ENCODE measurements around the gene SMARCAD1. TPM values are rescaled to one million over a fixed set of nuclear protein-coding genes. Genes with fewer than 3 reads are reported as not detected.

Gene SMARCAD1
- total and polyA plus RNA-seq, 9 of the 15 experiments (the other 6 are each of a cell fraction or from before 2014, with no cell fraction given): 11.2 to 52.2 (median 34.6) TPM

DNA sequence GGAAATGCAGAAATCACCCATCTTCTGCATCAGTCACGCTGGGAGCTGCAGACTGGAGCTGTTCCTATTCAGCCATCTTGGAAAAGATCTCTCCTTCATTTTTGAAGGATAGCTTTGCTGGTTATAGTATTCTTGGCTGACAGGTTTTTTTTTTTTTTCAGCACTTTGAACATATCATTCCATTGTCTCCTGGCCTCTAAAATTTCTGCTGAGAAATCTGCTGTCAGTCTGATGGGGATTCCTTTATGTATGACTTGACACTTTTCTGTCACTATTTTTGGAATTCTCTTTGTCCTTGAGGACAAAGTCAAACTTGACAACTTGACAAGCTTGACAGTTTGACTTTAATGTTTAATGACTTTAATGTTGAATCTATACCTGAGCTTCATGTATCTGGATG lies 118.2 kb downstream of the SMARCAD1 start (continued):
- no peak for TF ChIP-seq FOXP4 (CRISPR knock-in tag; IDR thresholded peaks at IDR 0.05; ENCODE audit: borderline replicate concordance)
- TF ChIP-seq, protein P1, sequence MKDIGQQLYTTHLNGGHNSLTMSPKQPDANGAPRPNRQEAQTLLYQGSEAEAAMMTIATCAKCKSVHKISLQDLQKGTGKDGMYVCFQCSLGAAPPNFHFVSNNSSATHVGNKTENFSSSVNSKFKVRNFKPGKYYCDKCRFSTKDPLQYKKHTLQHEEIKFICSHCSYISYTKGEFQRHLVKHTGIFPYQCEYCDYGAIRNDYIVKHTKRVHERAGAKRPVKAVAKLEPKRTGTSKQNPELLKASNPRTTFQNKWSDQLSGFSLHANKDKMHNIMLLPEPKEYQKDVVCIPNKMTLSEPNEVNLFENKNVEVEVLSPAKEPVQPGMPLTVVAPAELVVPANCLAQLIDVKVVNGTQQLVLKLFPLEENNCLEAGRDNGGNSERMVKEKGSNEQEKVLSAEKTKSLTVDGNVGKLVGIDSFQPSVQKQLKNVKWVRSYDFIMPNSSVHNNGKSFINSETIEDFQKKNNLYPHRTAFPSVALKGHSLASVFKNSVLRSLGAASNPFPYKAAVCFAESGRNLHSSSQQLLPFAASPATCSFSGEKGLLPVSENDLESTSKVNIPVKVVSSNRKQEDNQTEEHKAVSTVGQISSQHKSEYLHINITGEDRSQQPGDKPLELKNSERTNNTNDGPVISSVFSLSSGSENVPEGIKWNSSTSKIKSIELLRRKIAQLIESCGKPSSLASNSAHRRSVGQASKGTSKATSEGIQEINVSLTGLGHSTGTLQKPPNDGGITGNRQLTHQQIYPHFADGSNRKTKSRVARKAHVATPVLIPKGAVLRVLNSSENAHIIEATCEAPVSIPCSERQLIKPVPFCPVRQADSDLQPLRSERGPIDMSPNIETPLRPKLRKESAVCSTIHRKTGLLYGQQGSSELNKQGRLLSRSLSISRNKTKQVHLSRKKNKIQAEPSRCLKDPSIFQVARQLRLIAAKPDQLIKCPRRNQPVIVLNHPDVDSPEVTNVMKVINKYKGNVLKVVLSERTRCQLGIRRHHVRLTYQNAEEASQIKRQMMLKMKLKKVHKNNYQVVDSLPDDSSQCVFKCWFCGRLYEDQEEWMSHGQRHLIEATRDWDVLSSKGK (CRISPR knock-in tag; IDR thresholded peaks at IDR 0.05): no peak
- TF ChIP-seq NCOA6 (IDR thresholded peaks at IDR 0.05): no peak
- no peak for TF ChIP-seq HBP1 (CRISPR knock-in tag; IDR thresholded peaks at IDR 0.05)
- no peak for TF ChIP-seq CBFA2T2 (conservative IDR thresholded peaks at IDR 0.05)
- no peak for TF ChIP-seq PML (IDR thresholded peaks at IDR 0.05; ENCODE audit: low read length)
- no peak for TF ChIP-seq ZNF324 (CRISPR knock-in tag; IDR thresholded peaks at IDR 0.05)
- TF ChIP-seq OTX1 (CRISPR knock-in tag; IDR thresholded peaks at IDR 0.05): no peak
- no peak for TF ChIP-seq MTA2 (IDR thresholded peaks at IDR 0.05; ENCODE audit: low read depth)
- no peak for TF ChIP-seq HDGF (IDR thresholded peaks at IDR 0.05)
- no peak for TF ChIP-seq RHOXF2B (CRISPR knock-in tag; conservative IDR thresholded peaks at IDR 0.05)
- TF ChIP-seq MAFG (tag; conservative IDR thresholded peaks at IDR 0.05): peak; percentile 81

Data from K562 (cell line).